ENCODE results near the gene CAND2.

- TF ChIP-seq CTCF (IDR thresholded peaks at IDR 0.05), result no peak
- no peak for TF ChIP-seq POLR2A (IDR thresholded peaks at IDR 0.05)
Observed at GRCh38 chr3:12785096-12785495, 11.4 kb upstream of the CAND2 start.

Measured in tibial nerve (tissue), 3 donors.